Endothelial cell of umbilical vein (primary cell): ENCODE results near the gene FGF10. TPM values are rescaled to one million over a fixed set of nuclear protein-coding genes. Genes with fewer than 3 reads are reported as not detected.

Experiments
- BruUV-seq: library from RNA; stranded (reverse); fragments of 400-500 nt; replicated peaks from 2 replicates; lab custom pipeline; 2021; lab: Mats Ljungman, UMichigan
- CTCF ChIA-PET: fragments of 300-600, 350-600 bp; sonication (Branson Sonifier 250); formaldehyde crosslinking; loops from one replicate; lab custom pipeline; 2021; ENCODE audit warnings: antibody characterized with exemption, inconsistent platforms; lab: Charles Lee
- POLR2A ChIA-PET: fragments of 300-600, 350-600 bp; sonication (Branson Sonifier 250); formaldehyde crosslinking; loops from one replicate; lab custom pipeline; 2021; ENCODE audit warnings: antibody characterized with exemption, inconsistent platforms; lab: Charles Lee
- DNase-seq: peaks from one replicate; pipeline ENCODE4 v3.0.0-alpha.2; 2011; ENCODE audit warnings: low read depth, low spot score
- FAIRE-seq: peaks from 2 replicates; lab custom pipeline; 2011; peaks lifted over from hg19 to GRCh38; lab: Jason Lieb, UNC
- H2AFZ ChIP-seq: 2 replicates; pipeline ENCODE4 v1.6.0; 2012; ENCODE audit warnings: low read depth, low read length, control low read depth, inconsistent platforms
- H3K27ac ChIP-seq: 2 replicates; pipeline ENCODE4 v1.5.1; 2011; ENCODE audit warnings: low read depth, mild to moderate bottlenecking, control low read depth, low read length, moderate library complexity; ENCODE audit not compliant: insufficient read depth
- H3K27me3 ChIP-seq, 2 experiments: 2 replicates each; pipeline versions ENCODE4 v1.6.0 to v1.6.1; 2011; ENCODE audit warnings: low read length in 2 of 2, mixed read lengths in 1 of 2; ENCODE audit not compliant: control insufficient read depth in 2 of 2, insufficient read depth in 2 of 2
- H3K36me3 ChIP-seq, 2 experiments: 2 replicates in 1 of 2; 3 replicates in 1 of 2; pipeline ENCODE4 v1.5.1; 2011; ENCODE audit warnings: low read length in 2 of 2, mild to moderate bottlenecking in 1 of 2, moderate library complexity in 1 of 2; ENCODE audit not compliant: control insufficient read depth in 2 of 2, insufficient read depth in 2 of 2; ENCODE audit errors: extremely low read depth in 1 of 2
- H3K4me1 ChIP-seq: 3 replicates; pipeline ENCODE4 v1.5.1; 2011; ENCODE audit warnings: mild to moderate bottlenecking, low read length; ENCODE audit not compliant: control insufficient read depth, insufficient read depth; ENCODE audit errors: extremely low read depth
- H3K4me2 ChIP-seq: 2 replicates; pipeline ENCODE4 v1.6.1; 2011; ENCODE audit warnings: low read length, control low read depth, mixed read lengths; ENCODE audit not compliant: insufficient read depth
- H3K4me3 ChIP-seq, 3 experiments: fragments of 200-600 bp in 1 of 3; sonication (generic), shearing (Covaris generic) in 1 of 3; replicated peaks in 1 of 3; 2 replicates each; pipeline ENCODE4 v1.5.1; 2011 to 2016; ENCODE audit warnings: control low read depth in 3 of 3, low read length in 3 of 3, mild to moderate bottlenecking in 2 of 3, inconsistent platforms in 1 of 3, low read depth in 1 of 3, moderate library complexity in 1 of 3; ENCODE audit not compliant: insufficient read depth in 1 of 3
- H3K79me2 ChIP-seq: 2 replicates; pipeline ENCODE4 v1.6.0; 2012; ENCODE audit warnings: low read length, inconsistent platforms; ENCODE audit not compliant: control insufficient read depth, insufficient read depth
- H3K9ac ChIP-seq: replicated peaks from 2 replicates; pipeline ENCODE3; 2011; ENCODE audit warnings: low read length, control low read depth; ENCODE audit not compliant: insufficient read depth; ENCODE audit errors: extremely low read depth
- H3K9me1 ChIP-seq: replicated peaks from 3 replicates; pipeline ENCODE4 v1.6.0; 2011; ENCODE audit warnings: mild to moderate bottlenecking, low read length; ENCODE audit not compliant: control insufficient read depth, insufficient read depth; ENCODE audit errors: extremely low read depth
- H3K9me3 ChIP-seq: replicated peaks from 2 replicates; pipeline ENCODE4 v1.5.1; 2012; ENCODE audit warnings: low read length, inconsistent platforms; ENCODE audit not compliant: control insufficient read depth, insufficient read depth
- H4K20me1 ChIP-seq: replicated peaks from 2 replicates; pipeline ENCODE3; 2011; ENCODE audit warnings: mild to moderate bottlenecking, low read length; ENCODE audit not compliant: control insufficient read depth, insufficient read depth; ENCODE audit errors: extremely low read depth
- CTCF ChIP-seq, 2 donors: IDR thresholded peaks; 1 replicate in 1 of 2; 2 replicates in 1 of 2; pipeline ENCODE4 v1.5.1; 2011; ENCODE audit warnings: low read length in 2 of 2, mild to moderate bottlenecking in 2 of 2, moderate library complexity in 2 of 2, control low read depth in 1 of 2, inconsistent platforms in 1 of 2, low read depth in 1 of 2; ENCODE audit not compliant: insufficient read depth in 1 of 2; ENCODE audit errors: extremely low read depth in 1 of 2
- EZH2 ChIP-seq: IDR thresholded peaks from 2 replicates; pipeline ENCODE4 v1.6.1; 2012; ENCODE audit warnings: borderline replicate concordance, low read depth, mild to moderate bottlenecking, moderate library complexity, low read length, inconsistent platforms; ENCODE audit not compliant: severe bottlenecking
- FOS ChIP-seq: IDR thresholded peaks from 2 replicates; pipeline ENCODE4 v1.6.1; 2011; ENCODE audit warnings: mild to moderate bottlenecking, low read length, moderate library complexity, borderline replicate concordance; ENCODE audit not compliant: insufficient read depth
- GATA2 ChIP-seq: IDR thresholded peaks from 2 replicates; pipeline ENCODE4 v1.7.0; 2011; ENCODE audit warnings: low read depth, mild to moderate bottlenecking, moderate library complexity, mixed read lengths, low read length; ENCODE audit not compliant: insufficient read length, insufficient read depth
- JUN ChIP-seq: IDR thresholded peaks from 2 replicates; pipeline ENCODE4 v1.6.1; 2011; ENCODE audit warnings: borderline replicate concordance, low read depth; ENCODE audit not compliant: insufficient read length, insufficient read depth
- MYC ChIP-seq: IDR thresholded peaks from one replicate; pipeline ENCODE4 v1.6.1; 2011; ENCODE audit warnings: mild to moderate bottlenecking, low read depth, low read length
- POLR2A ChIP-seq: IDR thresholded peaks from 2 replicates; pipeline ENCODE4 v1.6.1; 2012; ENCODE audit warnings: low read depth, mild to moderate bottlenecking, control low read depth, low read length
- POLR2AphosphoS5 ChIP-seq: IDR thresholded peaks from 2 replicates; pipeline ENCODE4 v1.6.1; 2012; ENCODE audit warnings: low read depth, mild to moderate bottlenecking, control low read depth, low read length, moderate library complexity; ENCODE audit not compliant: insufficient read depth
- dilution Hi-C: fragments of 300-500 bp; cut with MboI; formaldehyde crosslinking; loops from one replicate; pipeline ENCODE4 v1.15.0; 2019; ENCODE audit warnings: low sequenced_read_pairs; ENCODE audit not compliant: extremely low pct_ligation_motif_present
- intact Hi-C: fragments of 100-400 bp; cut with micrococcal nuclease; formaldehyde crosslinking; loops from one replicate; pipeline ENCODE4 v1.10.0; 2022
- polyA plus RNA-seq, 4 experiments: library from polyadenylated mRNA; depleted of rRNA in 3 of 4; stranded (reverse) in 3 of 4; unstranded in 1 of 4; fragments of >200 nt; gene quantifications; 2 replicates each; pipeline versions ENCODE4 v1.2.1 to v1.2.3, GENCODE V29; 2011 to 2012; ENCODE audit warnings: missing spikeins in 1 of 4
- total RNA-seq: library from RNA; stranded (reverse); gene quantifications from 2 replicates; pipeline ENCODE4 v1.2.3, GENCODE V29; 2021
- TF ChIP-seq, protein P1 (sequence below): IDR thresholded peaks from 2 replicates; pipeline ENCODE4 v1.6.1; 2011; ENCODE audit not compliant: insufficient read depth, insufficient read length

FGF10 gene
- total and polyA plus RNA-seq, 2 donors (not counting 3 experiments of a cell fraction or from before 2014, with no cell fraction given), result not detected

- CTCF ChIA-PET, result no interaction called here
- Histone ChIP-seq H3K4me1 (no peaks in the 10 kb centered on the region), H4K20me1 (no peaks in the 10 kb centered on the region)
Observed at GRCh38 chr5:44320188-44320587, 69.0 kb downstream of the FGF10 start.

GRCh38 chr5:44318883-44319282 lies 70.3 kb downstream of the FGF10 start:
- no peak overlapping the region for H3K4me2 ChIP-seq
- DNase-seq (no peak), FAIRE-seq (no peak)
- CTCF ChIA-PET, result no interaction called here
- no peaks in the 10 kb centered on the region for H4K20me1 ChIP-seq
- H3K4me1 ChIP-seq, result no peaks in the 10 kb centered on the region
- no peak overlapping the region for H3K4me3 ChIP-seq
- H3K9me1 ChIP-seq, result no peaks in the 10 kb centered on the region
- BruUV-seq, result no TSS peak
- no peak overlapping the region for H3K9ac ChIP-seq
- H3K79me2 ChIP-seq, result no peaks in the 10 kb centered on the region
- intact Hi-C loops (no loop called here), dilution Hi-C loops (no loop called here)
- no peak overlapping the region for H2AFZ ChIP-seq
- no peak overlapping the region for H3K27ac ChIP-seq
- no peaks in the 10 kb centered on the region for H3K27me3 ChIP-seq
- TF ChIP-seq CTCF (IDR thresholded peaks at IDR 0.05; ENCODE audit: extremely low read depth in 1 of 2, insufficient read depth in 1 of 2, low read depth in 1 of 2, low read length in 2 of 2), result no peak
- TF ChIP-seq, protein P1, sequence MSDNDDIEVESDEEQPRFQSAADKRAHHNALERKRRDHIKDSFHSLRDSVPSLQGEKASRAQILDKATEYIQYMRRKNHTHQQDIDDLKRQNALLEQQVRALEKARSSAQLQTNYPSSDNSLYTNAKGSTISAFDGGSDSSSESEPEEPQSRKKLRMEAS, result no peak
- TF ChIP-seq GATA2, result no peak
- TF ChIP-seq JUN, result no peak
- no peak for TF ChIP-seq FOS
- no peak for TF ChIP-seq MYC
- no peak for TF ChIP-seq POLR2A
- TF ChIP-seq POLR2AphosphoS5, result no peak
- TF ChIP-seq EZH2, result no peak
- POLR2A ChIA-PET, result no interaction called here
- no peaks in the 10 kb centered on the region for H3K36me3 ChIP-seq
- H3K9me3 ChIP-seq, result no peaks in the 10 kb centered on the region

More at GRCh38 chr5:44320188-44320587, 69.0 kb downstream of the FGF10 start:
- POLR2A ChIA-PET, result no interaction called here
- no peak for FAIRE-seq
- Histone ChIP-seq H2AFZ (no peak overlapping the region), H3K36me3 (no peaks in the 10 kb centered on the region), H3K79me2 (no peaks in the 10 kb centered on the region), H3K4me2 (no peak overlapping the region), H3K4me3 (no peak overlapping the region), H3K9me3 (no peaks in the 10 kb centered on the region), H3K27me3 (no peaks in the 10 kb centered on the region), H3K9me1 (no peaks in the 10 kb centered on the region), H3K9ac (no peak overlapping the region), H3K27ac (no peak overlapping the region)
- TF ChIP-seq GATA2 (no peak), POLR2AphosphoS5 (no peak), EZH2 (no peak)
- no peak for DNase-seq
- BruUV-seq, result no TSS peak
- intact Hi-C loops (no loop called here), dilution Hi-C loops (no loop called here)
